ENCODE results near the gene UNC13A. TPM values are rescaled to one million over a fixed set of nuclear protein-coding genes. Genes with fewer than 3 reads are reported as not detected.

Gene UNC13A
- total RNA-seq, 1 experiment from 2014 or later = 0.28 TPM

GRCh38 chr19:17725422-17726078 lies 37.4 kb upstream of the UNC13A start:
- Mint-ChIP-seq H3K27ac (ENCODE audit: unreplicated experiment) (no peak overlapping the region), H3K9me3 (ENCODE audit: low read depth, unreplicated experiment) (no peaks in the 10 kb centered on the region), H3K4me1 (ENCODE audit: low read depth, unreplicated experiment) (peaks cover 10% of the 10 kb centered on the region), H3K27me3 (ENCODE audit: unreplicated experiment) (no peaks in the 10 kb centered on the region), H3K4me3 (ENCODE audit: low read depth, unreplicated experiment) (no peak overlapping the region), H3K36me3 (ENCODE audit: insufficient read depth, unreplicated experiment) (peaks cover 39% of the 10 kb centered on the region)
- TF ChIP-seq, protein P1, sequence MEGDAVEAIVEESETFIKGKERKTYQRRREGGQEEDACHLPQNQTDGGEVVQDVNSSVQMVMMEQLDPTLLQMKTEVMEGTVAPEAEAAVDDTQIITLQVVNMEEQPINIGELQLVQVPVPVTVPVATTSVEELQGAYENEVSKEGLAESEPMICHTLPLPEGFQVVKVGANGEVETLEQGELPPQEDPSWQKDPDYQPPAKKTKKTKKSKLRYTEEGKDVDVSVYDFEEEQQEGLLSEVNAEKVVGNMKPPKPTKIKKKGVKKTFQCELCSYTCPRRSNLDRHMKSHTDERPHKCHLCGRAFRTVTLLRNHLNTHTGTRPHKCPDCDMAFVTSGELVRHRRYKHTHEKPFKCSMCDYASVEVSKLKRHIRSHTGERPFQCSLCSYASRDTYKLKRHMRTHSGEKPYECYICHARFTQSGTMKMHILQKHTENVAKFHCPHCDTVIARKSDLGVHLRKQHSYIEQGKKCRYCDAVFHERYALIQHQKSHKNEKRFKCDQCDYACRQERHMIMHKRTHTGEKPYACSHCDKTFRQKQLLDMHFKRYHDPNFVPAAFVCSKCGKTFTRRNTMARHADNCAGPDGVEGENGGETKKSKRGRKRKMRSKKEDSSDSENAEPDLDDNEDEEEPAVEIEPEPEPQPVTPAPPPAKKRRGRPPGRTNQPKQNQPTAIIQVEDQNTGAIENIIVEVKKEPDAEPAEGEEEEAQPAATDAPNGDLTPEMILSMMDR (IDR thresholded peaks at IDR 0.05; ENCODE audit: unreplicated experiment) = peak; percentile 32
- CTCF ChIA-PET = no interaction called here
- no peak for DNase-seq
- intact Hi-C loops (cut with micrococcal nuclease; ENCODE audit: unreplicated experiment) = no loop called here
- BruUV-seq (replicated peaks) = no TSS peak

GRCh38 chr19:17724655-17725054 lies 36.5 kb upstream of the UNC13A start:
- peaks cover 39% of the 10 kb centered on the region for H3K36me3 Mint-ChIP-seq (ENCODE audit: insufficient read depth, unreplicated experiment)
- CTCF ChIA-PET = no interaction called here

DNA sequence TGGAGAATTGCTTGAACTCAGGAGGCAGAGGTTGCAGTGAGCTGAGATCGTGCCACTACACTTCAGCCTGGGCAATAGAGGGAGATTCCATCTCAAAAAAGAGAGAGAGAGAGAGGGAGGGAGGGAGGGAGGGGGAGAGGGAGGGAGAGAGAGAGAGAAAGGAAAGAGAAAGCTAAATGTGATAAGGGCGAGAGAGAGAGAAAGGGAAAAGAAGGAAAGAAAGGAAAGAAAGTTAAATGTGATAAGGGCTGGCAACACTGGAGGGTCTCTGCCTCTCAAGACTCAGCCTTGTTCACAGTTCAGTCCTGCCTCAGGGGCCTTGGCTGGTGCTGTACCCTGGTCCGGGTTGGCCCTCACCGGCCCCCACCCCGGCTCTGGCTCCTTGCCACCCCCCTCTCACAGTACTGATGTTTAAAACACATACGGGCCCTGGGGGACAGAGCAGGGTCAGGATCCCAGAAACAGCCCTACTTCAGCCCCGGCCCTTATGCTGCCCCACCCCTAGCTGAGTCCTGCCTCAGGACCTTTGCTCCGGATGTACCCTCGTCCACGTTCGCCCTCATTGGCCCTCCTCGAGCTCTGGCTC lies 34.6 kb upstream of the UNC13A start:
- Mint-ChIP-seq H3K4me1 (ENCODE audit: low read depth, unreplicated experiment) (peaks cover 25% of the 10 kb centered on the region), H3K4me3 (ENCODE audit: low read depth, unreplicated experiment) (no peak overlapping the region), H3K27ac (ENCODE audit: unreplicated experiment) (no peak overlapping the region), H3K9me3 (ENCODE audit: low read depth, unreplicated experiment) (no peaks in the 10 kb centered on the region), H3K27me3 (ENCODE audit: unreplicated experiment) (no peaks in the 10 kb centered on the region), H3K36me3 (ENCODE audit: insufficient read depth, unreplicated experiment) (peaks cover 40% of the 10 kb centered on the region)
- intact Hi-C loops (cut with micrococcal nuclease; ENCODE audit: unreplicated experiment) = no loop called here
- no peak for DNase-seq
- no TSS peak for BruUV-seq (replicated peaks)
- TF ChIP-seq, protein P1 (IDR thresholded peaks at IDR 0.05; ENCODE audit: unreplicated experiment) = no peak
- CTCF ChIA-PET = no interaction called here

More at GRCh38 chr19:17724655-17725054, 36.5 kb upstream of the UNC13A start:
- Mint-ChIP-seq H3K4me3 (ENCODE audit: low read depth, unreplicated experiment) (no peak overlapping the region), H3K27me3 (ENCODE audit: unreplicated experiment) (no peaks in the 10 kb centered on the region), H3K9me3 (ENCODE audit: low read depth, unreplicated experiment) (no peaks in the 10 kb centered on the region), H3K4me1 (ENCODE audit: low read depth, unreplicated experiment) (peaks cover 18% of the 10 kb centered on the region), H3K27ac (ENCODE audit: unreplicated experiment) (peak overlapping the region; percentile 39)
- intact Hi-C loops (cut with micrococcal nuclease; ENCODE audit: unreplicated experiment) = no loop called here
- TF ChIP-seq, protein P1 (IDR thresholded peaks at IDR 0.05; ENCODE audit: unreplicated experiment) = no peak
- DNase-seq = no peak
- no TSS peak for BruUV-seq (replicated peaks)

GRCh38 chr19:17721821-17722220 lies 33.7 kb upstream of the UNC13A start:
- H3K4me3 Mint-ChIP-seq (ENCODE audit: low read depth, unreplicated experiment) = peak overlapping the region; percentile 80
- CTCF ChIA-PET = no interaction called here
- DNase-seq = no peak
- no peaks in the 10 kb centered on the region for H3K27me3 Mint-ChIP-seq (ENCODE audit: unreplicated experiment)
- BruUV-seq (replicated peaks) = no TSS peak
- H3K4me1 Mint-ChIP-seq (ENCODE audit: low read depth, unreplicated experiment) = peaks cover 25% of the 10 kb centered on the region
- H3K9me3 Mint-ChIP-seq (ENCODE audit: low read depth, unreplicated experiment) = no peaks in the 10 kb centered on the region
- intact Hi-C loops (cut with micrococcal nuclease; ENCODE audit: unreplicated experiment) = no loop called here
- H3K27ac Mint-ChIP-seq (ENCODE audit: unreplicated experiment) = no peak overlapping the region
- H3K36me3 Mint-ChIP-seq (ENCODE audit: insufficient read depth, unreplicated experiment) = peaks cover 33% of the 10 kb centered on the region
- TF ChIP-seq, protein P1 (IDR thresholded peaks at IDR 0.05; ENCODE audit: unreplicated experiment) = no peak
